ENCODE results near the gene TARBP1.

DNA sequence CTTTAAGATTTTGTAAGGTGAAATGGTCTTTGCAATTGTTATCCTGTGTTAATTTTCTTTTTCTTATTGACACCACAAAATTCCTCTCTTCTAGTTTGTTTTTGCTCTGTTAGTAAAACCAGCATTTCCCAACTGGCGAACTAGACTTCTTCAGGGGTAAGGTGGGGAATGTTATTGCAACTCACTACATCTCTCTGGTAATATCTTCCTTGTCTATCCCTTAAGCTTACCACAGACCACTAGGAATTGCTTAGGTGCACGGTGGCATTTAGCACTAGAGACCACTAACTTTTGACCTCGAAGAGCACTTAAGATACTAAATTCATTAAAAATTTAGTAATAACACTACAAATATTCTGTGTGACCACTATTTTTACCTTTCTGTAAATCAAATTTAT is 109.9 kb downstream of the TARBP1 start:
- TF ChIP-seq EZH2 (IDR thresholded peaks at IDR 0.05; ENCODE audit: borderline replicate concordance, insufficient read depth, low read length, poor library complexity, severe bottlenecking) (no peak), TAF1 (IDR thresholded peaks at IDR 0.05; ENCODE audit: low read depth) (no peak), MXI1 (conservative IDR thresholded peaks at IDR 0.05; ENCODE audit: poor library complexity, severe bottlenecking) (no peak), POLR2AphosphoS5 (IDR thresholded peaks at IDR 0.05) (no peak), RAD21 (conservative IDR thresholded peaks at IDR 0.05) (no peak)
- TF ChIP-seq, protein P1, sequence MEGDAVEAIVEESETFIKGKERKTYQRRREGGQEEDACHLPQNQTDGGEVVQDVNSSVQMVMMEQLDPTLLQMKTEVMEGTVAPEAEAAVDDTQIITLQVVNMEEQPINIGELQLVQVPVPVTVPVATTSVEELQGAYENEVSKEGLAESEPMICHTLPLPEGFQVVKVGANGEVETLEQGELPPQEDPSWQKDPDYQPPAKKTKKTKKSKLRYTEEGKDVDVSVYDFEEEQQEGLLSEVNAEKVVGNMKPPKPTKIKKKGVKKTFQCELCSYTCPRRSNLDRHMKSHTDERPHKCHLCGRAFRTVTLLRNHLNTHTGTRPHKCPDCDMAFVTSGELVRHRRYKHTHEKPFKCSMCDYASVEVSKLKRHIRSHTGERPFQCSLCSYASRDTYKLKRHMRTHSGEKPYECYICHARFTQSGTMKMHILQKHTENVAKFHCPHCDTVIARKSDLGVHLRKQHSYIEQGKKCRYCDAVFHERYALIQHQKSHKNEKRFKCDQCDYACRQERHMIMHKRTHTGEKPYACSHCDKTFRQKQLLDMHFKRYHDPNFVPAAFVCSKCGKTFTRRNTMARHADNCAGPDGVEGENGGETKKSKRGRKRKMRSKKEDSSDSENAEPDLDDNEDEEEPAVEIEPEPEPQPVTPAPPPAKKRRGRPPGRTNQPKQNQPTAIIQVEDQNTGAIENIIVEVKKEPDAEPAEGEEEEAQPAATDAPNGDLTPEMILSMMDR (IDR thresholded peaks at IDR 0.05; ENCODE audit: poor library complexity, severe bottlenecking): no peak
- TF ChIP-seq, protein P2, sequence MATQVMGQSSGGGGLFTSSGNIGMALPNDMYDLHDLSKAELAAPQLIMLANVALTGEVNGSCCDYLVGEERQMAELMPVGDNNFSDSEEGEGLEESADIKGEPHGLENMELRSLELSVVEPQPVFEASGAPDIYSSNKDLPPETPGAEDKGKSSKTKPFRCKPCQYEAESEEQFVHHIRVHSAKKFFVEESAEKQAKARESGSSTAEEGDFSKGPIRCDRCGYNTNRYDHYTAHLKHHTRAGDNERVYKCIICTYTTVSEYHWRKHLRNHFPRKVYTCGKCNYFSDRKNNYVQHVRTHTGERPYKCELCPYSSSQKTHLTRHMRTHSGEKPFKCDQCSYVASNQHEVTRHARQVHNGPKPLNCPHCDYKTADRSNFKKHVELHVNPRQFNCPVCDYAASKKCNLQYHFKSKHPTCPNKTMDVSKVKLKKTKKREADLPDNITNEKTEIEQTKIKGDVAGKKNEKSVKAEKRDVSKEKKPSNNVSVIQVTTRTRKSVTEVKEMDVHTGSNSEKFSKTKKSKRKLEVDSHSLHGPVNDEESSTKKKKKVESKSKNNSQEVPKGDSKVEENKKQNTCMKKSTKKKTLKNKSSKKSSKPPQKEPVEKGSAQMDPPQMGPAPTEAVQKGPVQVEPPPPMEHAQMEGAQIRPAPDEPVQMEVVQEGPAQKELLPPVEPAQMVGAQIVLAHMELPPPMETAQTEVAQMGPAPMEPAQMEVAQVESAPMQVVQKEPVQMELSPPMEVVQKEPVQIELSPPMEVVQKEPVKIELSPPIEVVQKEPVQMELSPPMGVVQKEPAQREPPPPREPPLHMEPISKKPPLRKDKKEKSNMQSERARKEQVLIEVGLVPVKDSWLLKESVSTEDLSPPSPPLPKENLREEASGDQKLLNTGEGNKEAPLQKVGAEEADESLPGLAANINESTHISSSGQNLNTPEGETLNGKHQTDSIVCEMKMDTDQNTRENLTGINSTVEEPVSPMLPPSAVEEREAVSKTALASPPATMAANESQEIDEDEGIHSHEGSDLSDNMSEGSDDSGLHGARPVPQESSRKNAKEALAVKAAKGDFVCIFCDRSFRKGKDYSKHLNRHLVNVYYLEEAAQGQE (IDR thresholded peaks at IDR 0.05; ENCODE audit: borderline replicate concordance): no peak
